Measurements from ENCODE around the gene KAT6B. TPM values are rescaled to one million over a fixed set of nuclear protein-coding genes. Genes with fewer than 3 reads are reported as not detected.
A peak's percentile ranks its signal among the peaks of the same experiment; 100 is the strongest.

The KAT6B gene
- total and polyA plus RNA-seq, 10 of the 15 experiments (the other 5 are each of a cell fraction or from before 2014, with no cell fraction given): 2.7 to 22.6 (median 15.7) TPM

- TF ChIP-seq ZNF687 (IDR thresholded peaks at IDR 0.05) (peak; percentile 58; the same call in 1 of the 2 replicates), FOXM1 (IDR thresholded peaks at IDR 0.05; ENCODE audit: low read depth, low read length) (no peak), CEBPB (IDR thresholded peaks at IDR 0.05; ENCODE audit: borderline replicate concordance in 1 of 2, low read depth in 2 of 2, low read length in 2 of 2) (no peak), POU2F2 (IDR thresholded peaks at IDR 0.05; ENCODE audit: borderline replicate concordance, low read depth, low read length) (no peak), ZNF24 (IDR thresholded peaks at IDR 0.05) (no peak), NRF1 (conservative IDR thresholded peaks at IDR 0.05; ENCODE audit: low read depth, low read length) (no peak), NFIC (IDR thresholded peaks at IDR 0.05; ENCODE audit: low read depth, low read length) (no peak; the same call in 1 of the 2 replicates), STAT1 (conservative IDR thresholded peaks at IDR 0.05) (no peak), CHD4 (IDR thresholded peaks at IDR 0.05) (no peak), ZBED1 (IDR thresholded peaks at IDR 0.05; ENCODE audit: borderline replicate concordance) (peak; percentile 5; the same call in 1 of the 2 replicates), HDAC2 (IDR thresholded peaks at IDR 0.05) (no peak), ZNF622 (IDR thresholded peaks at IDR 0.05) (no peak), MYB (IDR thresholded peaks at IDR 0.05; ENCODE audit: borderline replicate concordance, low read depth, low read length) (no peak), E2F4 (IDR thresholded peaks at IDR 0.05; ENCODE audit: low read depth, low read length) (no peak), ESRRA (IDR thresholded peaks at IDR 0.05; ENCODE audit: low read length) (no peak), CBFB (IDR thresholded peaks at IDR 0.05; ENCODE audit: low read depth) (0 out of 2 replicates have a peak, but pooled peaks have one; percentile 8), ZBTB33 (IDR thresholded peaks at IDR 0.05) (no peak), BACH1 (IDR thresholded peaks at IDR 0.05; ENCODE audit: borderline replicate concordance) (peak; percentile 72; the same call in 1 of the 2 replicates), NR2F1 (conservative IDR thresholded peaks at IDR 0.05) (0 out of 2 replicates have a peak, but pooled peaks have one; percentile 28), IRF3 (IDR thresholded peaks at IDR 0.05) (no peak), SKIL (IDR thresholded peaks at IDR 0.05; ENCODE audit: low read depth, poor library complexity, severe bottlenecking) (no peak)
Measured at GRCh38 chr10:74898201-74898976, 72.0 kb downstream of the KAT6B start (continued).
